ENCODE measurements around the gene LGALS14.
"Not testable (repeated sequence)": the region's sequence is repeated elsewhere in the genome, so short reads cannot be mapped to it uniquely, and the experiment has no call there.

Gene LGALS14

DNA sequence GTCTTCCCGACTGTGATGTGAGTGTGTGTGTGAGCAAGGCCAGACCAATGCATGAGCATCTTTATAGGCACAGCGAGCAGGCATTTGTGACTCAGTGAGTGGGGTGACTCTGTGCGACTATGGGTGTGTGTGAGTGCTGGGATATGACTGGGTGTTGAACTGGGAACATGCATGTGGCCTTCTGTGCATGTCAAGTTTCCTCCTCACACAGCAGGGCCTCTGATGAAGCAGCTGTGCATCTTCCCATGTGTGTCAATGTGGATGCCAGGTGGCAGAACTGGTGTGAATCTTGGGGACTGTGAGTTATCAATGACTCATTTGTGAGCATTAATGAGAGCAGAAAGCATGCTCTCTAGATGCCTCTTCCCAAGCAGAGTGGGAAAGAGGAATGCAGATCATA, 12.1 kb upstream of the LGALS14 start:
- in situ Hi-C loops (cut with MboI; ENCODE audit: low sequenced_read_pairs) = no loop called here

DNA sequence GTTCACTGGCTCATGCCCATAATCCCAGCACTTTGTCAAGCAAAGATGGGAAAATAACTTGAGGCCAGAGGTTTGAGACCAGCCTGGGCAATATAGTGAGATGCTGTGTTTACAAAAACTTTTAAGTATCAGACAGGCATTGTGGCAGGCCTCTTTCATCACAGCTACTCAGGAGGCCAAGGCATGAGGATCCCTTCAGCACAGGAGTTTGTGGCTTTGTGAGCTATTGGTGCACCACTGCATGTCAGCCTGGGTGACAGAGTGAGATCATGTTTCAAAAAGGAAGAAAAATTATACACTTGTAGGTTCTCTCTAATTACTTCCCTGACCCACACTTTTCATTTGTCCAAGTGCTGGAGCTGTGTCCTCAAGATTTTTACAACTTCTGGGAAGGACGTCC, 11.5 kb upstream of the LGALS14 start:
- in situ Hi-C loops (cut with MboI; ENCODE audit: low sequenced_read_pairs) = no loop called here

DNA sequence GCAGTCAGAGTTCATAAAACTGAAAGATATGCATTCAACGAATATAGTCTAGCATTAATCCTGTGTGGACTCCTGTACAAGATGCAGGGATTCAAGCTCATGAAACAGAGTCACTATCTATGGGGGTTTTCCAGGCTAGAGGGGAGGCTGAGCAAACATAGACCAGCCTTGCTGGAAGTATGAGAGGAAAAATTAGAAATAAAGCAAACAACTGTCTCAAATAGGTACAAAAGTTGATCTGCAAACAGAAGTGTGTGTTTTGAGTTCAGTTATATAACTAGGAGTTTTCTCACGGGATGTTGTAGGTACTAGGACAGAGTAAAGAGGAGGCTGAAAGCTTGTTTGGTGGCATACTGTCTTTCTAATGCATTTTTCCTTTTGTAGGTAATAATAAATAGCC, 8.5 kb upstream of the LGALS14 start:
- in situ Hi-C loops (cut with MboI; ENCODE audit: low sequenced_read_pairs) = no loop called here

DNA sequence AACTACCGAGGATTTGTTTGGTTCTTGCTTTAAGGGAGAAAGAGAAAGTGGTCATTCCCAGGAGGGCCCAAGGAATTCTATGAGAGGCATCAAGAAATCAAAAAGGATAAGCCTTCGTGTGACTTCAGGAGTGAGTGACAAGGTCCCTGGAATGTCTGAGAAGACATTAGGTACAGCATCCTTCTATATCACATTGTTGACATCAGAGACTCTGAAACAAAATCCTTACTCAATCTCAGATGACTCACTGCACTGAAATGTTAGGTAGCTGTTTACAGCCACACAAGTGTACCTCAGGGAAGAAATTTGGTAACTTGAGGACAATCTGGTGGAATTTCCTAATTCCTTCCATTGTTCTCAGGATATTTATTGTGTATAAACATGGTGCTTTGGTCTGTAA, 7.9 kb upstream of the LGALS14 start:
- in situ Hi-C loops (cut with MboI; ENCODE audit: low sequenced_read_pairs) = no loop called here

- in situ Hi-C loops (cut with MboI; ENCODE audit: low sequenced_read_pairs) = no loop called here
Measured at GRCh38 chr19:39698535-39698934, 5.7 kb upstream of the LGALS14 start.

DNA sequence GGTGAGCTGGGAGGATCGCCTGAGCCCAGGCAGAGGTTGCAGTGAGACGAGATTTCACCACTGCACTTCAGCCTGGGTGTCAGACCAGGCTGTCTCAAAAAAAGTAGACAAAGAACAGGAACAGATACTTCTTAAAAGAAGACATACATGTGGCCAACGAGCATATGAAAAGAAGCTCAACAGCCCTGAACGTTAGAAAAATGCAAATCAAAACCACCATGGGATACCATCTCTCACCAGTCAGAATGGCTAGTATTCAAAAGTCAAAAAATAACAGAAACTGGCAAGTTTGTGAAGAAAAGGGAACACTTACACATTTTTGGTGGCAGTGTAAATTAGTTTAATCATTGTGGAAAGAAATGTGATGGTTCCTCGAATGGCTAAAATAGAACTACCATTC, 3.0 kb upstream of the LGALS14 start:
- in situ Hi-C loops (cut with MboI; ENCODE audit: low sequenced_read_pairs) = no loop called here

DNA sequence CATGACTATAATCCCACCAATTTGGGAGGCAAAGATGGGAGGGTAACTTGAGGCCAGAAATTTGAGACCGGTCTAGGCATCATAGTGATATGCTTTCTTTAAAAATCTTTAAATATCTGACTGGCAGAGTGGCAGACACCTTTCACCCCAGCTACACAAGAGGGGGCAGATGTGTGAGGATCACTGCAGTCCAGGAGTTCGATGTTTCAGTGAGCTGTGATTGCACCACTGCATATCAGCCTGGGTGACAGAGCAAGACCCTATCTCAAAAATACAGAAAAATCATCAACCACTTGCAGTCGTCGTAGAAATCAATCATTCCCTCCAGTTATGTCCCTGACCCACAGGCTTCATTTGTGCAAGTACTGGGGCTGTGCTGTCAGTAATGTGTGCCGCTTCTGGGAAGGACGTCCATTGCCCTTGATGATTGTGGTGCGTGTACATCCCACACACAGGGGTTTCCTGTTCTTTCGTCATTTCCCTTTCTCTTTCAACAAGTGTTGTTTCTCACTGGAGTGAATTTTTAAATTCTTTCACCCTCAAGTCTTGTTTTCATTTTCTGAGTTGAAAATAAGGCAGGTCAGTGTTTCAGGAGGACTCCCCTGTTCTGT, 1.4 kb downstream of the LGALS14 start:
- in situ Hi-C loops (cut with MboI; ENCODE audit: low sequenced_read_pairs) = no loop called here

GRCh38 chr19:39708594-39708993, 4.3 kb downstream of the LGALS14 start:
- in situ Hi-C loops (cut with MboI; ENCODE audit: low sequenced_read_pairs) = no loop called here

GRCh38 chr19:39709026-39709872, 5.0 kb downstream of the LGALS14 start:
- in situ Hi-C loops (cut with MboI; ENCODE audit: low sequenced_read_pairs) = no loop called here

DNA sequence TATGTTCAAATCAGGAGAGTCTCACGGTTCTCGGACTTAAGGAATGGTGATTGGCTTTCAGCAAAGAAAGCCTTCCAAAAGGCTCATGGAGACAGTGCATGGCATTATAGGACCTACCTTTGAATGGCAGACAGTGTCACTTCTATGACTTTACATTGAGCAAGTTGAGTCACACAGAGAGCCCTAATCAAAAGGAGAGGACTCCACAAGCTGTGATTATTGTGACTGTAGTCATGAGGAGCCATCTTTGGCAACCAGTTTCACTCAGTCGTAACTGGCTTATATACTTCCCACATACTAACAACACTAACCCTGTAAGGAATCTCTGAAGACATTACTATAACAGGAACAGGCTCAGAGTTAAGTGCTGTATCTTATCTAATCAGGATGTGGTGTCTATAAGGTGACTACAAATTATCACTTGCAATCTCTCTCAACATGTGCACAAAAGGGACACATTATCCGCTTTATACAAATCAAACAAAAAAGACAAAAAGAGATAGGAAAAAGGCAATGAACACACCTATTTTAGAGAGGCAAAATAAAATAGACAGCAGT, 6.1 kb downstream of the LGALS14 start:
- in situ Hi-C loops (cut with MboI; ENCODE audit: low sequenced_read_pairs) = no loop called here

DNA sequence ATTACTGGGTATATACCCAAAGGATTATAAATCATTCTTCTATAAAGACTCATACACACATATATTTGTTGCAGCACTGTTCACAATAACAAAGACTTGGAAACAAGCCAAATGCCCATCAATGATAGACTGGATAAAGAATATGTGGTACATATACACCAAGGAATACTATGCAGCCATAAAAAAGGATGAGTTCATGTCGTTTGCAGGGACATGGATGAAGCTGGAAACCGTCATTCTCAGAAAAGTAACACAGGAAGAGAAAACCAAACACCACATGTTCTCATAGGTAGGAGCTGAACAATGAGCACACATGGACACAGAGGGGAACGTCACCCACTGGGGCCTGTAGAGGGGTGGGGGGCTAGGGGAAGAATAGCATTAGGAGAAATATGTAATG, 15.9 kb downstream of the LGALS14 start:
- in situ Hi-C loops (cut with MboI; ENCODE audit: low sequenced_read_pairs) = not testable (repeated sequence)

- in situ Hi-C loops (cut with MboI; ENCODE audit: low sequenced_read_pairs) = no loop called here
Measured at GRCh38 chr19:39725995-39726394, 21.7 kb downstream of the LGALS14 start.

GRCh38 chr19:39727070-39727800, 23.0 kb downstream of the LGALS14 start:
- in situ Hi-C loops (cut with MboI; ENCODE audit: low sequenced_read_pairs) = no loop called here

GRCh38 chr19:39728040-39728439, 23.8 kb downstream of the LGALS14 start:
- in situ Hi-C loops (cut with MboI; ENCODE audit: low sequenced_read_pairs) = no loop called here

DNA sequence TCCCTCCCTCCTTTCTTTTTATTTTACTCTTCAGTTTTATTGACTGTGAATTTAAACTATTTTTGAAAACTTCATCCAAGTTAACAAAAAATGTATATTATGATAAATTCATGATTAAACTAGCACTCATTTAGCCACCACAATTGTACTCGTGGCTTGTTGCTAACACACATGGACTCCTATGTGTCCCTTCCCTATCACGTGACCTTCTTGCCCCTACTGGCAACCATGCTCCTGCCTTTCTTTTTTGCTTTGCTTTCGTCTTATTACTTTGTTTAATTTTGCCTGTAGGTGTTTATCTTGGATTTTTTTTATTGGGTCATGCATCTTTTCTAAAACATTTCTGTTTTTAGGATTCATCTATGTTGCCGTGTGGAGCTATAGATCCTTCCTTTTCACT, 25.3 kb downstream of the LGALS14 start:
- in situ Hi-C loops (cut with MboI; ENCODE audit: low sequenced_read_pairs) = no loop called here

DNA sequence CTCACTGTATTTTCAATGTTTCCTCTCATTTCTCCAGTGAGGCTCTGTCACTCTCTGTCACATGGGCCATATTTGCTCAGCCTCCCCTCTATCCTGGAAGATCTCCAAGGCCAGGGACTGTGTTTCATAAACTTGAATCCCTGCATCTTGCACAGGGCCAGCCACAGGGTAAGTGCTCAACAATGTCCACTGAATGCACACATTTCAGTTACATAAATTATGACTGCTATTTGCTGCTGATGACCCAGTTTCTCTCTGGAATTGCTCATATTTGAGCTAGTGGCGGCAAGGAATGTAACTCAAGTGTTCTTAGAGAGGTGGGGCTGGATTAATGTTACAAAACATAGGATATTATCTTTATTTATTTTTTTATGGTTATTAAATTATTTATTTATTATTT, 27.4 kb downstream of the LGALS14 start:
- in situ Hi-C loops (cut with MboI; ENCODE audit: low sequenced_read_pairs) = no loop called here

- in situ Hi-C loops (cut with MboI; ENCODE audit: low sequenced_read_pairs) = no loop called here
Measured at GRCh38 chr19:39733841-39734240, 29.6 kb downstream of the LGALS14 start.

DNA sequence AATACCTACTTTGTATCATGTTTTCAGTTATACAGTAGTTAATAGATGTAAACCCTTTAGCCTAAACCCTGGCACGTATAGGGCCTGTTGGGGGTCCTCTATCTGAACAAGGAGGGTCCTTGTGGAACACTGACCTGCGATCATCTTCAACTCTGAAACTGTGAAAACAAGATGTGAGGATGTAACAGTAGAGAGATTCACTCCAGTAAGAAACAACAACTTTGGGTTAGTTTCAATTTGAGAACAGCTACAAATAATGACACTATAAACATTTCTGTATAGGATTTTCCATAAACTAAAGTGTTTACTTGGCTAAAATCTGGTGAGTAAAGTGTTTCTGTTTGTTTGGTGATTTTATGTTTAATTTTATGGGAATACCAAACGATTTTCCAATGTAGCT, 31.4 kb downstream of the LGALS14 start:
- in situ Hi-C loops (cut with MboI; ENCODE audit: low sequenced_read_pairs) = no loop called here

DNA sequence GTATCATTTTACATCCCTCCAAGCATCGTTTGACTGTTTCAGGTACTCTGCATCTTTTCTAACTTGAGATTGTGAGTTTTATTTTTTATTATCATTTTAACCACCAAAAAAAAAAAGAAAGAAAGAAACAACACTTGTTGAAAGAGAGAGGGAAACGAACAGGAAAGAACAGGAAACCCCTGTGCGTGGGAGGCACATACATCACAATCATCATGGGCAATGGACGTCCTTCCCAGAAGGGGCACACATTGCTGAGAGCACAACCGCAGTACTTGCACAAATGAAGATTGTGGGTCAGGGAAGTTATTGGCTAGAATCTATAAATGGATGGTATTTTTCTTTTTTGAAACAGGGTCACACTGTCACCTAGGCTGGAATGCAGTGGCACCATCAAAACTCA, 31.8 kb downstream of the LGALS14 start:
- in situ Hi-C loops (cut with MboI; ENCODE audit: low sequenced_read_pairs) = no loop called here

DNA sequence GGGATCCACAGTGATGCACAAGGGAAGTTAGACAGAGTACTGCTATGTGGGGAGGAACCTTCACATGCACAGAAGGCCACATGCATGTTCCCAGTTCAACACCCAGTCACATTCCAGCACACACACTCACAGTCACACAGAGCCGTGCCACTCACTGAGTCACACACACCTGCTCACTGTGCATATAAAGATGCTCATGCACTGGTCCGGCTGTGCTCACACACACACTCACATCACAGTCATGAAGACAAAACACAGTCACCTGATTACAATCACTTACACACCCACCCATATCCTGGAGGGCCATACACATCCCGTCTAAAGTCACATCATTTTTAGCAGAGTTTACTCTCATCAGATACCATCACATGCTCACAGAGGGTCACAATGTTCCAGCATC, 33.1 kb downstream of the LGALS14 start:
- in situ Hi-C loops (cut with MboI; ENCODE audit: low sequenced_read_pairs) = no loop called here

GRCh38 chr19:39737891-39738290, 33.6 kb downstream of the LGALS14 start, which contains the start of gene CLC:
Gene CLC (minus strand): TSS chr19:39738029. CDS start chr19:39737952, 77 bp downstream.
- in situ Hi-C loops (cut with MboI; ENCODE audit: low sequenced_read_pairs) = no loop called here

DNA sequence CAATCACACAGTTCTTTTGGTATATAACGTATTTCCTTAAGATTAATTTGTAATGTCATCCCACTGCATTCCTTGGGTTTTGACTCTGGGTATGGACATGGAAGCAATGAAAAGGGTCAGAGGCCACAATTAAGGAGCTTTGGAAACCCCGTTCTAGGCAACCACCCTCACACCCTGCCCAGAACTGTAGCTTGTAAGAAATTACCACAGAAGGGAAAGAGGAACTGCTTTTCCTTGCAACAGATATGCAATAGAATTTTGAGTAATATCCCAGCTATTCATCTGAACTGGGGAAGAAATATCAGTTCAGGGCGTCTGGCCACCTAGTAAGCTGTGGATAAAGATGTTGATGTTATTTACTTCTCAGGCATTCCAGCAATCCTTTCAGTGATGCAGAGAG, 34.5 kb downstream of the LGALS14 start:
- in situ Hi-C loops (cut with MboI; ENCODE audit: low sequenced_read_pairs) = no loop called here
